Upper lobe of left lung (tissue), 6 donors: ENCODE results near the gene SREBF1. TPM values are rescaled to one million over a fixed set of nuclear protein-coding genes. Genes with fewer than 3 reads are reported as not detected.

ENCODE experiments used
- ATAC-seq, 2 donors: fragments of 200-7000 bp; cut with Tn5 transposase; one replicate each; pipeline ENCODE4 v1.9.1; 2022; ENCODE audit warnings: mild to moderate bottlenecking in 2 of 2, moderate library complexity in 2 of 2; ENCODE audit not compliant: low FRiP score in 2 of 2
- DNase-seq, 2 donors: peaks; one replicate each; pipeline ENCODE4 v3.0.0-alpha.2; 2019 to 2020
- H3K27ac ChIP-seq, 4 donors: fragments of 200-600 bp; sonication (generic); one replicate each; pipeline ENCODE4 v1.5.1; 2016 to 2019
- H3K27me3 ChIP-seq, 4 donors: fragments of 200-600 bp; sonication (generic); one replicate each; pipeline ENCODE4 v1.5.1; 2017 to 2019
- H3K36me3 ChIP-seq, 4 donors: fragments of 200-600 bp; sonication (generic); one replicate each; pipeline ENCODE4 v1.5.1; 2016 to 2019
- H3K4me1 ChIP-seq, 4 donors: fragments of 200-600 bp; sonication (generic); one replicate each; pipeline ENCODE4 v1.5.1; 2018 to 2019
- H3K4me3 ChIP-seq, 4 donors: fragments of 200-600 bp; sonication (generic); one replicate each; pipeline ENCODE4 v1.5.1; 2017 to 2019; ENCODE audit warnings: mild to moderate bottlenecking in 2 of 4, moderate library complexity in 1 of 4
- H3K9me3 ChIP-seq, 4 donors: fragments of 200-600 bp; sonication (generic); one replicate each; pipeline ENCODE4 v1.5.1; 2018 to 2019
- CTCF ChIP-seq, 6 experiments: fragments of 450-650 bp in 4 of 6; fragments of 200-600 bp in 2 of 6; sonication (generic) in 2 of 6; IDR thresholded peaks; one replicate each; pipeline ENCODE4 v1.5.1; 2016 to 2019; ENCODE audit warnings: antibody characterized with exemption in 6 of 6
- EP300 ChIP-seq, 4 donors: sonication (generic); formaldehyde crosslinking; IDR thresholded peaks; one replicate each; pipeline ENCODE4 v1.5.1; 2017; ENCODE audit warnings: antibody characterized with exemption in 4 of 4, control low read depth in 2 of 4
- POLR2A ChIP-seq, 4 donors: fragments of 450-650 bp; IDR thresholded peaks; one replicate each; pipeline ENCODE4 v1.5.1; 2016 to 2017; ENCODE audit warnings: antibody characterized with exemption in 4 of 4, mild to moderate bottlenecking in 2 of 4
- POLR2AphosphoS5 ChIP-seq, 2 donors: sonication (generic); formaldehyde crosslinking; IDR thresholded peaks; one replicate each; pipeline ENCODE4 v1.5.1; 2017; ENCODE audit warnings: antibody characterized with exemption in 2 of 2
- WGBS, 2 donors: methylation state at CpG; one replicate each; pipeline ENCODE4 v1.1.5; 2017 to 2018; 5-methylcytosine and 5-hydroxymethylcytosine counted together
- total RNA-seq, 6 donors: library from RNA; depleted of rRNA in 4 of 6; stranded (reverse); fragments of >200 nt in 4 of 6; gene quantifications; one replicate each; pipeline versions ENCODE4 v1.1.0 to v1.2.1, GENCODE V29; 2016 to 2021
- donor health status: DM: no; HTN: no; CAD: no; lungs with moderate emphysema.
- donor health status: DM: no; HTN: yes; CAD: no; lungs with severe emphysema.

SREBF1 gene
- total RNA-seq, 6 donors from 2014 or later = 64.2 to 579 (median 123) TPM

- Histone ChIP-seq H3K36me3 (peaks cover 49 to 80% (median 71%) of the 10 kb centered on the region in 4 donors), H3K4me3 (no peak overlapping the region), H3K4me1 (peaks cover 26 to 52% (median 47%) of the 10 kb centered on the region in 4 donors), H3K9me3 (no peaks in the 10 kb centered on the region), H3K27ac (peak overlapping the region in 1 of 4 donors; percentile 86), H3K27me3 (no peaks in the 10 kb centered on the region)
- ATAC-seq (no peak), DNase-seq (peak in 1 of 2 donors; percentile 79)
- TF ChIP-seq EP300 (IDR thresholded peaks at IDR 0.05) (no peak), CTCF (IDR thresholded peaks at IDR 0.05) (no peak), POLR2A (IDR thresholded peaks at IDR 0.05) (no peak), POLR2AphosphoS5 (IDR thresholded peaks at IDR 0.05) (no peak)
- 91 to 93% methylated on average over 10 to 21 of the region's 24 CpGs for WGBS, 2 donors
Observed at GRCh38 chr17:17816831-17817551, 19.8 kb downstream of the SREBF1 start.

GRCh38 chr17:17816240-17816814 is 20.5 kb downstream of the SREBF1 start:
- no peak for ATAC-seq
- WGBS, 2 donors = 97% methylated on average over 11 to 17 of the region's 22 CpGs
- H3K9me3 ChIP-seq = no peaks in the 10 kb centered on the region
- DNase-seq = peak in 1 of 2 donors; percentile 81
- peaks cover 26 to 52% (median 47%) of the 10 kb centered on the region in 4 donors for H3K4me1 ChIP-seq
- peaks cover 49 to 80% (median 71%) of the 10 kb centered on the region in 4 donors for H3K36me3 ChIP-seq
- TF ChIP-seq POLR2AphosphoS5 (IDR thresholded peaks at IDR 0.05) (no peak), EP300 (IDR thresholded peaks at IDR 0.05) (no peak), CTCF (IDR thresholded peaks at IDR 0.05) (no peak), POLR2A (IDR thresholded peaks at IDR 0.05) (no peak)
- no peak overlapping the region for H3K4me3 ChIP-seq
- no peaks in the 10 kb centered on the region for H3K27me3 ChIP-seq
- no peak overlapping the region for H3K27ac ChIP-seq

- no peak for TF ChIP-seq EP300 (IDR thresholded peaks at IDR 0.05)
- TF ChIP-seq CTCF (IDR thresholded peaks at IDR 0.05) = no peak
- no peak for TF ChIP-seq POLR2A (IDR thresholded peaks at IDR 0.05)
- no peak for TF ChIP-seq POLR2AphosphoS5 (IDR thresholded peaks at IDR 0.05)
- no peaks in the 10 kb centered on the region for H3K9me3 ChIP-seq
- ATAC-seq (no peak), DNase-seq (peak in 1 of 2 donors; percentile 67)
- H3K4me3 ChIP-seq = no peak overlapping the region
- H3K36me3 ChIP-seq = peaks cover 49 to 84% (median 74%) of the 10 kb centered on the region in 4 donors
- H3K4me1 ChIP-seq = peaks cover 27 to 47% (median 44%) of the 10 kb centered on the region in 4 donors
- H3K27me3 ChIP-seq = no peaks in the 10 kb centered on the region
- 87 to 90% methylated on average over 9 to 15 of the region's 17 CpGs for whole genome bisulfite sequencing, 2 donors
- peak overlapping the region in 2 of 4 donors; percentile 21 for H3K27ac ChIP-seq
Observed at GRCh38 chr17:17815436-17816200, 21.2 kb downstream of the SREBF1 start.

- no peak for DNase-seq
- no peak for TF ChIP-seq POLR2AphosphoS5 (IDR thresholded peaks at IDR 0.05)
- no peak for TF ChIP-seq EP300 (IDR thresholded peaks at IDR 0.05)
- no peak for TF ChIP-seq POLR2A (IDR thresholded peaks at IDR 0.05)
- TF ChIP-seq CTCF (IDR thresholded peaks at IDR 0.05) = no peak
- Histone ChIP-seq H3K36me3 (peaks cover 49 to 84% (median 76%) of the 10 kb centered on the region in 4 donors), H3K4me1 (peaks cover 26 to 45% (median 38%) of the 10 kb centered on the region in 4 donors), H3K9me3 (no peaks in the 10 kb centered on the region), H3K4me3 (no peak overlapping the region), H3K27me3 (no peaks in the 10 kb centered on the region), H3K27ac (peak overlapping the region in 2 of 4 donors; percentile 21)
- 75% methylated on average over 8 of the region's 8 CpGs; no CpG with 5 or more reads in 1 of the 2 donors for WGBS, 2 donors
- ATAC-seq = no peak
Observed at GRCh38 chr17:17815062-17815406, 21.8 kb downstream of the SREBF1 start.
